GM21515 (cell line): ENCODE measurements around the gene MYO10.
"Not testable (repeated sequence)": the region's sequence is repeated elsewhere in the genome, so short reads cannot be mapped to it uniquely, and the experiment has no call there.

Experiments used
- ATAC-seq: cut with Tn5 transposase; IDR thresholded peaks from one replicate; pipeline ENCODE4 v1.9.1; 2021; ENCODE audit not compliant: unreplicated experiment

Gene MYO10

GRCh38 chr5:16681876-16682275, 254.2 kb downstream of the MYO10 start:
- no peak for ATAC-seq

- ATAC-seq, result no peak
Observed at GRCh38 chr5:16679863-16680262, 256.2 kb downstream of the MYO10 start.

DNA sequence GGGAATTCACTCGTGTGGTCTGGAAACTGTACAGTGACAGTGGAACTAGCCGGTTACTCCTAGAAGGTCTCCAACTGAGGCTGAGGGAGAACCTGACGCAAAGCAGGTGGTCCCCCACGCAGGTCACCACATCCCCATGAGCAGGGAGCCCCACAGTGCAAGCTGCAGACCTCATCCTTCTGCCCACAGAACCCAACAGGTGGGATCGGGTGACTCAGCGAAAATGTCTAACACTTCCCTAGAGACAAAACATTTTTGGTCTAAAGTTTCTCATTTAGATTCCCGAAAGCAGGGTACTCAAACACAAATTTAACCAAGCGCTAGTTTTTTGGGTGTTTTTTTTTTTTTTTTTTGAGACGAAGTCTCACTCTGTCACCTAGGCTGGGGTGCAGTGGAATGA, 256.9 kb downstream of the MYO10 start:
- no peak for ATAC-seq

GRCh38 chr5:16675806-16676205, 260.3 kb downstream of the MYO10 start:
- no peak for ATAC-seq

DNA sequence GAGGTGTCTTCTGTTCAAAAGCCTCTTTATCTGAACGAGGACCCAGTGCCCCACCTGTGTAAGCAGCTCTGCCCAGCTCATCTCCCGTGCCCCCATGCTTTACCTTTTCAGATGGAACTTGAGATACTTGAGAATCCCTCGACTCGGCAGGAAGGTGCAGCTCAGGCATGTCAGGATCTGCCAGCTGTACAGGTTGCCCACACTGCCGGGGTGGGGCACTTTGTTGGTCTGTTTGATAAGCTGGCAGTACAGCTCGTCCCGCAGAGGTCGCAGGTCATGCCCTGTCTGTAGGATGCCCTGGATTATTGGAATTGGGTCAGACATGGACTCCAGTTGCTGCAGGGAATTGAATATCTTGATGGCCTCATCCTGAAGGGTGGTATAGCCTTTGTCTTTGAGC, 261.3 kb downstream of the MYO10 start:
- no peak for ATAC-seq

GRCh38 chr5:16673241-16674201, 262.6 kb downstream of the MYO10 start:
- no peak for ATAC-seq

DNA sequence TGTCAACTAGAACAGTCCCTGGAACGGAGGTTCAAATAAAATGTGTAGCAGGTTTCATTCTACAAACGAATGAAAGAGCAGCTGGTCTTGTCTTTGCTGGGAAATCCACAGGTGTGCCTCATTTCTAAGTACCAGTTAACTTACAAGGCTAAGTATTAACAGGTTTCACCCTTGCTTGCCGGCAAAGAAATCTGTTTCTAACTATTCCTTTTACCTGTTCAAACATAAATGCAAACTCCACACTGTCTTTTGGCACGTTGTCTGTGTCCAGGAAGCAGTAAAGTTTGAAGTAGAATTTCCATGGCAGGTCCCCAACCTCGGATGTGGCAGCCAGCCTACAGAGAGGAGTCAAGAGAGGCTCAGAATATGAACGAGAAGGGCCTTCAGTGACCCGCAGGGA, 264.9 kb downstream of the MYO10 start:
- ATAC-seq, result no peak

- ATAC-seq, result no peak
Observed at GRCh38 chr5:16669776-16670175, 266.3 kb downstream of the MYO10 start.

DNA sequence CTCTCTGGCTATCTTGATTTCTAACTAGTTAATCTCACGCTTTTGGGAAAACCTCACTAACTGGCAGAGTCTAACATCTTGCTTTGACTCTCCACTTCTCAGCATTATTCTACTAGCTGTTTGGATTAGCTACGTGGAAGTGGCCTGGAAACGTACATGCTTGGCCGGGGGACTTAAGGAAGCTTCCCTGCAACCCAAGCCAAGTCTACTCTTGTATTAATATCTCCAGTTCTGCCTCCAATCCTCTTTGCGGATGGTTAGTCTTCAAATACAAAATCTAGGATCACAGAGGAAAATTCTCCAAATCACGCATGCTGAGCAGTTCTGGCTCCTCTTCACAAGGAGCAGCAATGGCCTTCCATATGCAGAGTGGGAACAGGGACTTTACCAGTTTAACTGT, 267.5 kb downstream of the MYO10 start:
- ATAC-seq, result no peak

DNA sequence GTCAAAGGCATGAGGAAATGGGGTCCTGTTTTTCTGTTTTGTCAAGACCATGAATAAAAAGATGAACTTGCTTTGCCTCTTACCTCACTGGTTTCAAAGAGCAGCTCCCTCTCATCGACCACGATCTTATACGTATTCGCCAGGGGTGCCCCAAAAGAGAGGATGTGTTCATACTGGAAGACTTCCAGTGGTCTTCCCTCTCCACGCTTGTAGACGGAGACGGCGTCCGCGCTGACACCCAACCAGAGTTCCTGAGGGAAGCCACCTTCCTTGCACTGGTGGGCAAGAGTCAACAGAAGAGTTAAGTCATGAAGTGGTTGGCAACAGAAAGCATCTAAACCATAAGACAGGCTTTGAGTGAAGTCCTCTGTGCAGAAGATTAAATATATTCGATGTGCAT, 267.9 kb downstream of the MYO10 start:
- no peak for ATAC-seq

GRCh38 chr5:16666883-16667398, 269.1 kb downstream of the MYO10 start:
- no peak for ATAC-seq

DNA sequence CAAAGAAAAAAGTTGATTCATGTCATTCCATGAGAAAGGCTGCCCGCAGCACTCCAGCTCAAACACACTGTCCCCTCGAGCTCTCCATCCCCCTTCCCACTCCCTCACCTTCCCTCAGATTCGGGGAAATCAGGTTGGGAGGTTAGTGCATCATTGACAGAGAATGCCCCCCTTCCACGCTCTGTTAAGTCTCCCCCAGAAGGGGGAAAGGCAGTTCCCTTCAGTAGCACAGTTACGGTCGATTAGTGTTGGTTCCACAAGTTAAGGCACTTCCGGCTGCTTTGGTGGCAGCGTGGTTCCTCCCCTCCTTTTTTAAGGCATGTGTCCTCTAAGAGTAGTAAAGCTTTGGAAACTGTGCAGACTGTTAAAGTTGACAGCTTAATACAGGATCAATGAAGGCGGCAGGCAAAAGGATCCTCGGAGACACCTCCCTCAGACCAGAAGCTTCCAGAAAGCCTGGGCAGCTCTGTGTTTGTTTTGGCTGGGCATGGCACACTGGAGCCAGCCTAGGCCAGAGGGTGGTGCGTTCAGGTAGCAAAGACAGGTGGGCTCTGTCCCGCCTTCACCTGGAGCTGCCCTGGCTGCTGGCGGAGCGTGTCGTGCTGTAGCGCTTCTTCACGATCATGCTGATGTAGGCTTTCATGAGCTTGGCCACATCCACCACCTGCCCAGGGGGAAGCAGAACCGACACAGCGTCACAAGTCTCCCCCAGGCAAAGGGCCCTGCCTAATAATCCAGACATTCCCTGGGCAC, 269.8 kb downstream of the MYO10 start:
- no peak for ATAC-seq

- no peak for ATAC-seq
Observed at GRCh38 chr5:16665601-16666000, 270.5 kb downstream of the MYO10 start.

DNA sequence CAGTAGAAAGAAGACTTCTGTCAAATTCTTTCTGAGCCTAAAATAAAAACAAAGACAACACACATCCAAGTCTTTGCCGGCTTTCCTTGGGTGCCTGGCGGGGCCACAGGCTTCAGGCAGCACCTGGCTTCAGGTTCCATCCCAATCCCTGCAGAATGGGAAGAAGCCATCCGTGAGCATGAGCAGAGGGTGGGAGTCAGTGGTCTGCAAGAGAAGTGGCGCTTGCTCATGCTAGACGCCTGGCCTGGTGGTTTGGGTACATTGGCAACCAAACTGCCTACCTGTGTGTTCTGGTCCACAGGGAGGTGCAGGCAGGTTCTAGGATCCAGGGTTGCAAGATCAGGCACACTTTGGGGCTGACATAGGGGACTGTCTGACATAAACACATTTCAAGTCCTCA, 271.7 kb downstream of the MYO10 start:
- ATAC-seq, result no peak

GRCh38 chr5:16663840-16664239, 272.2 kb downstream of the MYO10 start:
- no peak for ATAC-seq

GRCh38 chr5:16661713-16662112, 274.4 kb downstream of the MYO10 start:
- no peak for ATAC-seq

- no peak for ATAC-seq
Observed at GRCh38 chr5:16660982-16661381, 275.1 kb downstream of the MYO10 start.

DNA sequence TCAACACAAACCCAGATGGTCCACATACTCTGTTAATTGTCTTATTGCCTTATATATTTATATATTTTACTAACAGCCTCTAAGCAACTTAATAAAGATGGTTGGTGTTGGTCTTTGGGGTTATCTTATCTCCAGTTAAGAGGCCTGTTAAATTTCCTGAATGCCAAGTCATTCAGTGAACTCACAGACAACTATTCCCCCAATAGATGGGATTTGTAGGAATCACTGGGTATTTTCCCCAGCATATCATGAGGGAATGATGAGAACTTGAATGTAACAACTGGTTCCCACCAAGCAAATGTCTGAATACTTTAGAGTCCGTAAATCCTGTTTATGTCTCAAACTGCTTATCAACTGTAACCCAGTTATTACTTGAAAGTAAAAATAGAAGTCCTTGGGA, 276.6 kb downstream of the MYO10 start:
- no peak for ATAC-seq

- no peak for ATAC-seq
Observed at GRCh38 chr5:16656561-16657191, 279.4 kb downstream of the MYO10 start.

- ATAC-seq, result no peak
Observed at GRCh38 chr5:16654647-16655334, 281.3 kb downstream of the MYO10 start.

GRCh38 chr5:16648739-16649138, 287.3 kb downstream of the MYO10 start:
- ATAC-seq, result not testable (repeated sequence)
